HG03565 (cell line): ENCODE data around the gene SLC2A10.

Experiments used
- ATAC-seq: cut with Tn5 transposase; IDR thresholded peaks from one replicate; pipeline ENCODE4 v1.9.1; 2021; ENCODE audit warnings: mild to moderate bottlenecking, moderate library complexity; ENCODE audit not compliant: unreplicated experiment

Gene SLC2A10

DNA sequence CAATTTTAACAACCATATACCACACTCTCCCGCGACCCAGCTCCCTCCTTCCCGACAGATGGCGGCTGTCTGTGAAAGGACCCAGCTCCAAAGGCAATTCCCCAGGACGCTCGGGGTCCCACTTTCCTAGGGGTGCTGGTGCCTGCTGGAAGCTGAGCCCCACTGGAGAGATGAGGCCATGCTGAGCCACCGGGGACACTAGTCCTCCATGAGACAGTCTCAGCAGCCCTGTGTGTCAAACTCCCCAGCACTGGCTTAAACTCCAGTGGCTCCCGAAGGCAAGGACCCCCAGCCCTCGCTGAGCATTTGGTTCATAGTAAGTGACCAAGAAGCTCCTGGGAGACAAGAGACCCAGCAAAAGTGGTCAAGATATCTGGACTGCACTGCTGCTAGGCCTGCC lies 52.1 kb downstream of the SLC2A10 start:
- ATAC-seq, result no peak

DNA sequence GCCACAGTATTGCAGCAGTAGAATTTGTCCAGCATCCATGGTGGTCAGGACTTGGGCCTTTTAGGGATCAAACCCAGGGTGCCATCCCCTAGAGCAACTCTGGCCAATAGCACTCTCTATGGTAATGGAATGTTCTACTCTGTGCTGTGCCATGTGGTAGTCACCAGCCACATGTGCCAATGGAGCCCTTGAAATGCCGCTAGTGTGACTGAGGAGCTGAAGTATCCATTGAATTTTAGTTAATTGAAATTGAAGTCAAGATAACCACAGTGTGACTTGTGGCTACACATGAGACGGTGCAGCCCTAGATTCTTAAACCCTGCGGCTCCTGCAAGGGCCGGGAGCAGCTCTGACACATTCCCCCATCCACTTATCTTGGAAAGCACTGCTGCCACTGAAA lies 54.6 kb downstream of the SLC2A10 start:
- ATAC-seq, result no peak

DNA sequence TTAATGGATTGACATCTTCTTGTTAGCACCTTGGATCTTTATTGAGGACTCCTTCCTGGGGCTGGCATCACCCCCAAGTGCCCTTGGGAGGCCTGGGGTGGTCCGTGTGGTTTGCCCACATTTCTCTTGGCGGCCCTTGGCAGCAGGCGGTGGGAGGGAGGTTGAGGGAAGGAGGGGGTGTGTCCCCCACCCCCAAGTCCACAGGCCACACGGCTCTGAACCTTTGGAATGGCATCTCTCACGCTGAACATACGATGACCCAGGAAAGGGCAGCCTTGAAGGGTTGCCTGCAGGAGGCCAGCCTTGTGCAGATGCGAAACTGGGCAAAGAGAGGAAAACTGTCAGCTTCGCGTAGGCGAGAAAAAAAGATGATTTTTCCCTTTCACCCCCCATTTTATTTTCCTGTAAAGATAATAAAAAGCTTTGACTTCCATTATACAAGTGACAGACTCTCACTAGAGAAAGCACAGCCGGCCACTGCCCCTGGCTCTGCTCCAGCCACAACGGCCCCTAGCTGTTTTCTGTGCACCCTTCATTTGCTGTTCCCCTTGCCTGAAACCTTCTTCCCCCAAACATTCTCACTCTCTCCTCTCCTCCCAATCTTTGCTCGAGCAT lies 56.2 kb downstream of the SLC2A10 start:
- no peak for ATAC-seq

DNA sequence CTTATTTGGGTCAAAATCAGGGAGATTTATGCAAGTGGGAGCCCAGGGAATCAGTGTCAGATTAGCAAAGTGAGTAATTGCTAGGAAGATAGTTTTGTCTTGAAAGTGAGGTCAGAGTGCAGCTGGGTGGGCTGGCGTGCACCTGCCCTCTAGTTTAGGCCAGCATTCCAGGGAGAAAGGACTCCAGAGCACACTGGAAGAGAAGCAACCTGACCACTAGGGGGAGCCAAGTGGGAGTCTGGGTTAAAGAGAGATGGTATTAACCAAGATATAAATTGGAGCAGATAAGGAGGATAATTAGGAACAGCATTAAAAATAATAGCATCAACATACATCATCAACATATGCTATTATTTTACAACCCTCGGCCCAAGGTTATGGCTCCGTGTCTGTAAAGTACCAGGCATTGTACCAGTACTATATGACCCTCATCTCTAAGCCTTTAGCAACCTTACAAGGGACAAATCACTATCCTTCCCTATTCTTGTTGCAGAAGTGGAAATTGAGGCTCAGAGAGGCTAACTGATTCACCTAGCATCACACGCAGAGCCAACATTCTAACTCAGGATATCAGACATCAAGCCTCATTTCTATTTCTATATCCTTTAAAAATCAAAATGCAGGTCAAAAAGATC lies 57.8 kb downstream of the SLC2A10 start:
- ATAC-seq, result no peak

DNA sequence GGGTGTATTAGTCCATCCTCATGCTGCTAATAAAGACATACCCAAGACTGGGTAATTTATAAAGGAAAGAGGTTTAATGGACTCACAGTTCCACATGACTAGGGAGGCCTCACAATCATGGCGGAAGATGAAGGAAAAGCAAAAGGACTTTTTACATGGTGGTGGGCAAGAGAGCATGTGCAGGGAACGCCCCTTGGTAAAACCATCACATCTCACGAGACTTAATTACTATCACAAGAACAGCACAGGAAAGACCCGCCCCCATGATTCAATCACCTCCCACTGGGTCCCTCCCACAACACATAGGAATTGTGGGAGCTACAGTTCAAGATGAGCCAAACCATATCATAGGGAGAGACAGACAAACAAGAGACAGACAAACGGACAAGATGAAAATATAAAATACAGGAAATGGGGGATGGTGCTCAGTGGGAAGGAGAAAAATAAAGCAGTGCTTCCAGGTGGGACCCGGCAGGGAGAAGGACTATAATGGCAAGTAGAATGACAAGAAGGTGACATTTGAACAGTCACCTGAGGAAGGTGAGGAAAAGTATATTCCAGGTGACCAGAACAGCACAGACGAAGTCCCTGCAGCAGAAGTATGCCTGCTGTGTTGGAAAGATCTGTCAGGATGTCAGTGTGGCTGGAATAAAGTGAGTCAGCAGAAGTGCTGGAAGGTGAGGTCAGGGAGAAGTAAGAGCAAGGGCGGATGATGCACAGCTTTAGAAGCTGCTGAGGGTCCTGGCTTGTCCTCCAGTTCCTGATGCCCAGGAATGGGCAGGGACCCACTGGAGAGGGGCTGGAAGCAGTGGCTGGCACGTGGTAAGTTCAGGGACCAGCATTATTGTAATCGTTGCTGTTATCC lies 61.1 kb downstream of the SLC2A10 start:
- ATAC-seq, result no peak

DNA sequence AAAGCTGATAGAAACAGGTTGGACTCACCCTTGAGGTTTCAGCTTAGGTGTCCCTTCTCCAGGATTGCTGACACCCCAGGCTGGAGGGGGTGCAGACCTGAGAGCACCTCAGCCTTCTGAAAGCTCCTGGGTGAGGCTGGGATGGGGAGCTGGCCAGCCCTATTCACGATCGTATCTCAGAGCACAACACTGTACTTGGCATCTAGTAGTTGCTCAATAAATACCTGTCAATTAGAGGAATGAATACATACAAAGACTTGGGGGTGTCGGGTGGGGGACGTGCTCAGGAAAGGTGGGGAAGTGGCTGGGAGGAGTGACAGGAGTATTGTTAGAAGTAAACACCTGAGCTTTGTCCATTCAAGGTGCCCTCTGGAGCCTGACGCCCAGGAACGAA lies 61.7 kb downstream of the SLC2A10 start:
- no peak for ATAC-seq

DNA sequence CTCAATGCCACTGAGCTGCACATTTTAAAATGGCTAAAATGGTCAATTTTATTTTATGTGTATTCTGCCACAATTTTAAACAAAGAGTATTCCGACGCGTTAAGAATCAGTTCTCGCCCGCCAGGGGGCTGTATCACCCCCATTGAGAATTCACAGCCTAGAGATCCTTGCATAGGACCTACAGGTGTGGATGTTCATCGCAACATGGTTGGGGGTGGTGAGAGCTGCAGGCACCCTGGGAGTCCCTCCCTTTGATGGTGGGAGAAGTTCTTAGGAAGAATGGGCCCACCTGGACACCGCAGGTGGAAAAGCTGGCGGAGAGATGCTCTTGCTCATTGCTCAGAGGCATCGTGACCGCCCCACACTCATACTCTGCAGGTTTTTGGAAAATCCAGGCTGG lies 63.5 kb downstream of the SLC2A10 start:
- no peak for ATAC-seq

DNA sequence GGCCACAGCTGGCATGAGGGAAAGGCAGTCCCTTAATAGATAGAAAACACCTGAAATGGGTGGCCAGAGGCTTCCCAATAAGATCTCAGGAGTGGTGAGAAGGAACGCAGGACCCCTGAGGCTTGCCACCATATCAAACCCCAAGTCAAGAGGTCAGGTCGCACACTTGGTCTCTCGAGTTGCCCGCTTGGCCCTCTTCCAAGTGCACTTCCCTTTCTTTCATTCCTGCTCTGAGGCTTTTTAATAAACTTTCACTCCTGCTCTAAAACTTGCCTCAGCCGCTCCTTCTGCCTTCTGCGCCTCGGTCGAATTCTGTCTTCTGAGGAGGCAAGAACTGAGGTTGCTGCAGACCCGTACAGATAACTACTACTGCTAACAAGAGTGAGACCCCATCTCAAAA lies 64.2 kb downstream of the SLC2A10 start:
- no peak for ATAC-seq

DNA sequence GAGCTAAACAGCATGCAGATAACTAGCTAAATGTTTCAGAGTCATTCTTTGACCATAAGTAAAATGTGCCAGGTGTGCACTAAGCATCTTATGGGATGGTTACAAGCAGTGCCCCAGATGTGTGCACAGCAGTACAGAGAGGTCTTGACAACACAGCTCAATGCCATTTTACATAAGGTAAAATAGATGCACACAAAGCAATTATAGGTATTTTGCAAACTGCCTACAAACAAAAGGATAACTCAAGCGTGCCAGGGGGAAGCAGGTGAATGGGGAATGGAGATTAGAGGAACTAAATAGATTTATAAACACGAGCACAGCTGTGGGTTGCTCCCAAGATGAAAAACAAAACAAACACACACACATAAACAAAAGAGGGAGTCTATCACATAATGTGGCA lies 64.8 kb downstream of the SLC2A10 start:
- no peak for ATAC-seq

DNA sequence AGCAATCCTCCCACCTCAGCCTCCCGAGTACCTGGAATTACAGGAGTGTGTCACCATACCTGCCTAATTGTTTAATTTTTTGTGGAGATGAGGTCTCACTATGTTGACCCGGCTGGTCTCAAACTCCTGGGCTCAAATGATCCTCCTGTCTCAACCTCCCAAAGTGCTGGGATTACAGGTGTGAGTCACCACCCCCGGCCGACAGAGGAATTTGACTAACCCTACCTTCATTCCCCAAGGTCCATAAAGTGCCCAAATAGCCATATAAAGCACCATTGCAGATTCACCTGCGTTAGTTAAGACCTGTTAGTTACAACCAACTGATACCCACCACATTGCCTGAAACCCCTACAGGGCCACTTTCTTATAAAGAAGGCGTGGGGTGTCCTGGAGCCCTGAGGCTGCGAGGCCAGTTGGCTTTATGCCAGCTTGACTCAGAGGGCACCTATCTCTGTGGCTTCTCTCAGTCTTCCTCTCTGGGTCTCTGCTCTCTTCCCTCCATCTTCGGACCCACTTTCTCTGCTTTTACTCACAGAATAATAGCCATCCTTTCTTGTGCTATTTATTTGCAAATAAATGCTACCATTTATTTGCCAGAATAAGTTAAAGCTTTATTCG lies 65.6 kb downstream of the SLC2A10 start:
- no peak for ATAC-seq

DNA sequence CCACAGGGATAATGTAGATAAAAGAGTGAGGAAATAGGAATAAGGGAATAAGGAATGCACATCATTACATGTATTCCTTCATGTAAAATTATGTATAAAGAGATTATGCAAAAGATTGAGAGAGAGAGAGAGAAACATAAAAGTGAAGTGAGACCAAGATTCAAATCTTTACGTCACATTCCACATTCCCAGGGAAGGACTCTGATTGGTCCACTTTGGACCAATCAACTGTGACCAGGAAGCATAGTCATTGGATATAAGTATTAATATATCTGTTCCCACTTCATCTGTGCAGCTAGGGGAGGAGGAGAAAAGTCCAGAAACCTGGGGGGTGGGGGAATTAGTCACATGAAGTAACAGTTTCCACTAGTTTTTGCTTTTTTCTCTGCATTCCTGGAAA lies 66.4 kb downstream of the SLC2A10 start:
- ATAC-seq, result no peak

DNA sequence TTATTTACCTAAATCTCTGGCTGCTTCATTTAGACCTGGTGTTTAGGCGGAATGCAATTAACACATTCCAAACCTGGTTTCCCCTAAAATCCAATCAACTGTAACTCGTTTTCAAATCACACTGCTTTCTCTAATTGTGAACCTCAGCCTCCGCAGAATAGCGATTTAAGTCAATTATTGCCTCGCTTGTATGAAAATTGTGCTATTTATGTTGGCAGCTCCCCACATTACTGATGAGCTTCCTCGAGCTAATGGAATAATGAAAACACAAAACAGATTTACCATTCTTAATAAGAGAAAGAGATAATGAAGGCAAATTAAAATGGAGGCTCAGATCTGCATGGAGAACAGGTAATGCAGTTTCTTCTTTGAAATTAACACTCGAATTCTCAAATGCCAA lies 67.9 kb downstream of the SLC2A10 start:
- no peak for ATAC-seq

DNA sequence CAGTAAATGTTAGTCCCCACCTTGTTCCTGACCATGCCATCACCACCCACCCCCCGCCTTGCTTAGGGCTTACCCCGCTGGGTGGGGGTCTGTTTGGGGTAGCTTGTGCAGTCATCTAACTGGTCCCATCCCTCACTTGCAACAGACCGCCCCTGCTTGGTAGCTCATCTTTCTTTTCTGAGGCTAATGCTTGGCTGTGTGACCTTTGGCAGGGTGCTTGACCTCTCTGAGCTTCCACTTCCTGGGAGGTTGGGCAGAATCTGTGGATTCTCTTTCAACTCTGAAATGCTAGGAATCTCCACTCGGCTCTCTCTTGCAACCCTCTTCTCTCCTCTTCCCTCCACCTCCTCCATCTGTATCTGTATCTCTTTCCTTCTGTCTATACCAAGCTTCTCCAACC lies 70.4 kb downstream of the SLC2A10 start:
- no peak for ATAC-seq

DNA sequence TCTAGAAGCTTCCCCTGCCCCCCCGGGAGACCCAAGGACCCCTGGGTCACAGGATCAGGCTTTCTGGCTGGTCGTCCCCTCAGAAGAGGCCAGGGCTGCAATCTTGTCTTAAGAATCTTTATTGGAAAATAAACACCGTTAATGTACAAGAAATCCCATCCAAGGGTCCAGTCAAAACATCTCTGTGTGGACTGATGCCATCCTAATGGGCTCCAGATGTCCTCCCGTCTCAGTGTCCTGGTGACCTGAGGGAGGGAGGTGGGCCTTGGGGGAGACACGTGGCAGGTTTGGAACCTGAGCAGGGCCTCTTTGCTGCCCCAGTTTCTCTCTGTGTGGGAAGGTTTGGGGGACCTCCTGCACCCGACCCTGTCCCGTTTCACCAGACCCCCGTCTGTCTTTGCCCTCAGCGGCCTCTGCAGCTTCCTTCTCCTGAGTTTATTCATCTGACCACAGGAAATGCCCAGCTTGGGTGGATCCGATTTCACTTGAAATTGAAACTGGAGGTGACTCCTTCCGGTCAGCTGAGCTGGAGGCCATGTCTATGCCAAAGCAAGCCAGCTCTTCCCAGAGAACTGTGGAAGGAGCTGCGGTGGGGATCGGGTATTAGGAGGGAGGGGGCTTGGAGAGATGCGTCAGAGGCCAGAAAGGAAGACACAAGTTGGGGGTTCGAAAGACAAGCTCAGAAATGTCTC lies 75.1 kb downstream of the SLC2A10 start:
- no peak for ATAC-seq
